ENCODE data around the gene TYW5.

- TF ChIP-seq POLR2A (IDR thresholded peaks at IDR 0.05; ENCODE audit: low read length) (no peak), GATA1 (IDR thresholded peaks at IDR 0.05; ENCODE audit: low read depth, low read length) (no peak)
Measured at GRCh38 chr2:199907008-199907714, 48.1 kb downstream of the TYW5 start.

Data from erythroblast (primary cell).